Sigmoid colon (tissue), 4 donors: ENCODE results near the gene FAM47B.

Experiments used
- POLR2A ChIP-seq, 2 donors: fragments of 450-650 bp; IDR thresholded peaks; one replicate each; pipeline ENCODE4 v1.6.1; 2016; ENCODE audit warnings: antibody characterized with exemption in 2 of 2, mild to moderate bottlenecking in 2 of 2, moderate library complexity in 2 of 2
- POLR2AphosphoS5 ChIP-seq, 4 donors: sonication (generic); formaldehyde crosslinking; IDR thresholded peaks; one replicate each; pipeline ENCODE4 v1.6.1; 2017; ENCODE audit warnings: antibody characterized with exemption in 4 of 4
- TF ChIP-seq, protein P1 (sequence below), 4 experiments: fragments of 450-650 bp in 3 of 4; fragments of 200-600 bp in 1 of 4; IDR thresholded peaks; one replicate each; pipeline ENCODE4 v1.5.1; 2016 to 2019; ENCODE audit warnings: antibody characterized with exemption in 4 of 4, mild to moderate bottlenecking in 3 of 4, moderate library complexity in 2 of 4

DNA sequence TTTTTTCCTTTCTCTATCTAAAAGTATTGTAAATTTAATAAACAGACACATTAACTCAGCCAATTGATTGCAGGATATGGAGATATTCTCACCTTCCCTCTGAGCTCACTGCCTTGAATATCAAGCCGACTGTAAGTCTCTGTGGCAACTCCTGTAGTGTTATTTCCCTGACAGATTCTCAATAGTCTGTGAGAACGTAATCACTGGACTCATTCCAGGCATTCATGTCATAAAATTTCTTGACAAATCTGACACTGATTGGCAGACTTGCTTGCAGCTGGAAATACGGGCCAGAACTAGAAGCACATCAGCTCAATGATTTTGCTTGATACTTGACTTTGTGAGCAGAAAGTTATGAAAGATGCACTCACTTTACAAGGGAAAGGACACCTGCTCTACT is 29.6 kb downstream of the FAM47B start:
- TF ChIP-seq, protein P1, sequence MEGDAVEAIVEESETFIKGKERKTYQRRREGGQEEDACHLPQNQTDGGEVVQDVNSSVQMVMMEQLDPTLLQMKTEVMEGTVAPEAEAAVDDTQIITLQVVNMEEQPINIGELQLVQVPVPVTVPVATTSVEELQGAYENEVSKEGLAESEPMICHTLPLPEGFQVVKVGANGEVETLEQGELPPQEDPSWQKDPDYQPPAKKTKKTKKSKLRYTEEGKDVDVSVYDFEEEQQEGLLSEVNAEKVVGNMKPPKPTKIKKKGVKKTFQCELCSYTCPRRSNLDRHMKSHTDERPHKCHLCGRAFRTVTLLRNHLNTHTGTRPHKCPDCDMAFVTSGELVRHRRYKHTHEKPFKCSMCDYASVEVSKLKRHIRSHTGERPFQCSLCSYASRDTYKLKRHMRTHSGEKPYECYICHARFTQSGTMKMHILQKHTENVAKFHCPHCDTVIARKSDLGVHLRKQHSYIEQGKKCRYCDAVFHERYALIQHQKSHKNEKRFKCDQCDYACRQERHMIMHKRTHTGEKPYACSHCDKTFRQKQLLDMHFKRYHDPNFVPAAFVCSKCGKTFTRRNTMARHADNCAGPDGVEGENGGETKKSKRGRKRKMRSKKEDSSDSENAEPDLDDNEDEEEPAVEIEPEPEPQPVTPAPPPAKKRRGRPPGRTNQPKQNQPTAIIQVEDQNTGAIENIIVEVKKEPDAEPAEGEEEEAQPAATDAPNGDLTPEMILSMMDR (IDR thresholded peaks at IDR 0.05), result no peak
- no peak for TF ChIP-seq POLR2A (IDR thresholded peaks at IDR 0.05)
- no peak for TF ChIP-seq POLR2AphosphoS5 (IDR thresholded peaks at IDR 0.05)
